HG02642 (cell line): ENCODE measurements around the gene TMEM31.
"Not testable (repeated sequence)": the region's sequence is repeated elsewhere in the genome, so short reads cannot be mapped to it uniquely, and the experiment has no call there.

Experiments
- ATAC-seq: cut with Tn5 transposase; IDR thresholded peaks from one replicate; pipeline ENCODE4 v1.9.1; 2021; ENCODE audit warnings: mild to moderate bottlenecking; ENCODE audit not compliant: unreplicated experiment, poor library complexity

The TMEM31 gene

DNA sequence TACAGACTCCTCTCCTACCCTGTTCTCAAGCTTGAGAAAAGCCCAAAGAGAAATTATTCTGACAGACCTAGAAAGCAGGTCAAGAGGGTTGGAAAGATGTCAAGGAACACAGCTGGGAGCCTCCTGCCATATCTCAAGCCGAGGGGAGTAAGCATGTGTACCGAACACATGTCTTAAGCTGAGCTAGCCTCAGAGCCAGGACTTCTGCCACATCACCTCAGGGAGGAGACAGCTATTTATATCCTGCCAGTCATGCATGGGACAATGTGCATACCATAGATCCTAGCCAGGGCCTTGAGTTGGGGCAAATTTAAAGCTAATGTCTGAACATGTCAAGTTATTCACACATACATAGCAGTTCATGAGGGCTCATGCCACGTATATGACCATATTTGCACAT lies 11.8 kb downstream of the TMEM31 start:
- no peak for ATAC-seq

DNA sequence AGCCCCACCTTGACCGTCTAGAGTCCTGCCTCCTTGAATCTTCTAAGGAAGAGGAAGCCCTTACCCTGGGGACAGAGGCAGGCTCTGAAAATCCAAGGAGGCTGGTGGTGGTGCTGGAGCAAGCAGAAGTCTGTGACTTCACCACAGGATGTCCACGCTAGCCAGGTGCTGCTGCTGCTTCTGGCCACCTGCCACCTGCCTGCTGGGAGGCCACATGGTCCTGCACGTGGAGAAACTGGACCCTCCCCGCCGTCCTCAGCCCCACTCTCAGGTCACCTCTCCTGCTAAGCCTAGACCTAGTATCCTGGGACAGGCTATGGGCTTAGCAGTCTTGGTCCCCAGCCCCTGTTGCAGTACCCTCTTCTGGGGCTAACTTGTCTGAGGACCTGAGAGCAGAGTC lies 15.8 kb downstream of the TMEM31 start:
- ATAC-seq, result no peak

DNA sequence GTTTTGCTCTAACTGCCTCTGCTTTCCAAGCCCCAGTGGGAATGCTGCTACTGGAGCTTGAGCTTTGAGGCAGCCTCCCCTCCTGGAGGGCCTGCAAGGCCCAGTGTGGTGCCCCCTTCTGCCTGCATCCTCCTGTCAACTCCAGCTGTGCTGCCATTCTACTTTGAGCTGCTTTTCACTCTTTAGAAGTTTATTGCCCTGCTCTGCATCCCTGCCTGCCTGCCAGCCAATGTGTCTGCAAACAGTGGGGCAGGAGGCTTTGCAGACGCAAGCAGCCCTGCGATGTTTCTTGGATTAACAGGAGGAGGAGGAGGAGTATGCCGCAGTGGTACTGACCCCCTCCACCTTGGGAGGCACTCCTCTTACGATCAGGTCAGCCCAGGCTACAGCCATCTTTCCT lies 16.4 kb downstream of the TMEM31 start:
- ATAC-seq, result no peak

DNA sequence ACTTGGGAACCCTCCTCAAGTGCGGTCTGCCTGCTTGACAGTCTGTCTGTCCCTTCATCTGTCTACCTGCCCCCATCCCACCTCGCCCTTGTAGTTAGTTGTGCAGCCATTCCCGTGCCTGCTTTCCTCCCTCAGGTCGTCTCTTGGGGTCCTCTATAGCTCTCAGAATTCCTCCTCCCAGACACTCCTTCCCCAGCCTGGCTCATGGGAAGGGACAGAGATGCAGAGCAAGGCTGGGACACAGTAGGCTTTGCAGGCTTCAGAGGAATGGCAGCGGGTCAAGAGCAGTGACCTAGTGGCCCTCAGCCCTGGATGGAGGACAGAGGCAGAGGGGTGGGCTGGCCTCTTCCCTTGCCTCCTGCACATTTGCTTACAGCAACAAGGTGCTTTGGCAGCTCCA lies 18.3 kb downstream of the TMEM31 start:
- ATAC-seq, result no peak

DNA sequence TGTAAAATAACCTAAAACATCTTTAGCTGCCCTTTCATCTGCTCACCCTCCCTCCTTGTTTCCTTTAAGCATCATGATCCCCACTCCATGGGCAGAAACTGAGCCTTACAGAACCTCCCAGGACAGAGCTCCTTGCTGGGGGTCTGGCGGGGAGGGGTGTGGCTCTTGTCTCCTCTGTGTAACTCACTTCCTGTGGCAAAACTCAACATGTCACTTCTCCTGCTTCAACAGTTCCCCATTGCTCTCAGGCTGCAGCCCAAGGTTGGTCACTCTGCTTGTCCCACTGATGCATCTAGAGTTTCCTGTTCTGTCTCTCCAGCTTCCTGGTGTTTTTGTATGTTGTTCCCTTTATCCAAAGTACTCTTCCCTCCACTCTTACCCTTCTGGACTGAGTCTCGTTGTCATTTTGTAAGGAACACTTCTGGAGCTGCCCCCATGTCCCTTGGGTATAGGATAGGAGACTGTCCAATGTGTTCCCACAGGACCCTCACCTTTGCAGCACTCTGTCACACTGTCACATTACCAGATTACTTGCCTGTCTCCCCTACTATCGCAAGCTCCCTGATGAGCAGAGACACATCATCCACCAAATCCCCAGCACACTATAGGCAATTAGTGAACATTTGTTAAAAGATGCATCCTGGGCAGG lies 19.6 kb downstream of the TMEM31 start:
- no peak for ATAC-seq

DNA sequence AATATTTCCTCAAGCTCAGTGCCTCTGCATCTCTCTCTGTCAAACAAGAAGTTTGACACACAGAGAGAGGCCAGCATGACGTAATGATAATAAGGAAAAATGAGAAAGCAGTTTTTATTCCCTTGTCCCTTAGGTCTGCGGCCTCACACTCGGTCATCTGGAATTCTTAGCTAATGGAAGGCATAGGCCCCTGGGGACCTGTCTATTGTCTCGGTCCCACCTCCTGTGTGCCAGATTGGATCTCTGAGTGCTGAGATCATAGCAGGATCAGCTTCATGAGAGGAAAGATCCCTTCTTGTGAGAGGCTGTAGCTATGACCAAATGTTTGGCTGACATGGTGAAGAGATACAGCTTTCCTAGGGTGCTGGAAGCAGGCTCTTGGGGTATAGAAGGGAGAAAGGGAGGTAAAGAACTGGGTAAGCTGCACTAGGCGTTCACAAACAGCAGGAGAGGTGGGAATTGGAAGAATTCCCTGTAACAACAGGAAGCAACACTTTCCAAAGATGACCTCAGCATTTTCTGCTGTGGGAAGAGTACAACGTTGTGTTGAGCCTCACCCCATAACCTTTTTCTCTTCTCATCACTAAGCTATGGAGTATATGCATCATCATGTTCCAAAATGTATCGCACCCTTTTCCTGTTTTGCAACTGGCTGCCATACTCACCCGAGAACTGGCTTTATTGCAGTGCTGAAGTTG lies 20.2 kb downstream of the TMEM31 start:
- ATAC-seq, result no peak

DNA sequence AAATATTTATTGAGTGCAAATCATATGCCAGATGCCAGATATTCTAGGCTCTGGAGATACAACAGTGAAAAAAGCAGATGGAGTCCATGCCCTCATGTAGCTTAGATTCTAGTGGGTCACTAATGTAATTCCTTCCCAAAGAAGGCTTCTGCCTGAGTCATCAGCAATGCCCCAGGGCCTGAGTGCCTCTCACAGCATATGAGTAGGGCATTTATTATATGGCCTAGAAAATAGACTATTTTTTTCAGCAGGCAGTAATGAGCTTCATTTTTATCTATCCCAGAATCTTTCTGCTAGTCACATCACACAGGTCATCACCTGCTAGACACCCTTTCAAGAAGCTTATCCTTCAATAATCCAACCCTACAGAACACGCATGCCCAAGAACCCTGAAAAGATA lies 22.3 kb downstream of the TMEM31 start:
- ATAC-seq, result no peak

DNA sequence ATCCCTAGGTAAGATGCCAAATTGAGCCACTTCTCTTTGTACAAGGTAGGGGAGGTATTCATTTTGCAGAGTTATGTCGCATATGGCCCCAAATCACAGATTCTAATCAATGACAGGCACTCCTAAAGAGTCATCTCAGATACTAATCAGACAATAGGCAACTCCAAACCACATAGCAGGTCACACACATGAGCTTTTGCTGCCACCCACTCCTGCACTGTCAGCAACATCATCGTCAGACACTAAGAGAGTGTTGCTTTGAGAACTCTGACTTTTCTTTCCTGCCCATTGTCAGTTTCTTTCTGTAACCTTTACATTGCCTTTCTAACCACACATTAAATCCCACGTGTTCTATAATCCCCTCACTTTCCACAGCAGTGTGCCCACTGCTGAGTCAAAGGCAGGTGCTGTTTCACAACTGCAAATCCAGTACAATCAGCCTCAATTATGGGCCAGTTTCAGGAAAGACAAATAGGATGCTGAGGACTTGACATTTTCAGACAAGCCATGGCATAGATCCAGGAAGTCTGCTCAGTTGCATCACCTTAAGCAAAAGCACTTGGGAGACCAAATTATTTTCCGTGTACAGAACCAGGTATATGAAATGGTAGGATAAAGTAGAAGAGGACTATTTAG lies 23.5 kb downstream of the TMEM31 start:
- no peak for ATAC-seq

DNA sequence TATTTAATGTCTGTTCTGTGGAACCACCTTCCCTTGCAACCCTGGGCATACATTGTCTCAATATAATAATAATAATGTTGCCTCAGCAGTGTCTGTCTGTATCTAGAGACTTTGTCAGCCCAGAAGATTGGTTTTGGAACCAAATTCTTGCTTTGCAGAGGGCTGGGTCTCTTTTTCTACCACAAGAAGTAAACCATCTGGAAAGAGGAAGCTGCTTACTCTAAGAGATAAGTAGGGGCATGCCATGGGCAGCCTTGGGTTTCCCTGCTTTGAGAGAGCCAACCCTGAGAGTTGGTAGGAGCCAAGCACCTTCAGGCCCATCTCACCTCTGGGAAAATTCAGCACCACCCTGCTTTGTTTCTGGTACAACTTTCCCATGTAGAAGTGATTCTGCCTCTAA lies 27.0 kb downstream of the TMEM31 start:
- ATAC-seq, result no peak

DNA sequence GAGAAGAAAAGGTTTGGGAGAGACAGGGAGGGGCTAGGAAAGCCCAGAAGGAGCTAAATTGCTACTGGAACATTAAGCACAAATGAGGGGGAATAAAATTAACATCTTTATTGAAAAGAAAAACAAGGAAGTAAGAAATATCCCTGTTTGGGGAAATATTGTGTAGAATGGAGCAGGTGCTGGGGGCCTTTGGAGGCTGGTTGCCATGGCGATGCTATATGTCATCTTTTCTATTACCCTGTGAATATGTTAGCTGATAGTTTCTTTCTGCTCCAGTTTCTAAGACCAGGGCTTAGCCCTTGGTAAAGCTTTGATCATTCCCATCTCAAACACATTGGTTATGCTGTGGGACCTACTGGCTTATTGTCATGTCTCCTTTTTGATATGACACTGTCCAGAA lies 28.7 kb downstream of the TMEM31 start:
- no peak for ATAC-seq

DNA sequence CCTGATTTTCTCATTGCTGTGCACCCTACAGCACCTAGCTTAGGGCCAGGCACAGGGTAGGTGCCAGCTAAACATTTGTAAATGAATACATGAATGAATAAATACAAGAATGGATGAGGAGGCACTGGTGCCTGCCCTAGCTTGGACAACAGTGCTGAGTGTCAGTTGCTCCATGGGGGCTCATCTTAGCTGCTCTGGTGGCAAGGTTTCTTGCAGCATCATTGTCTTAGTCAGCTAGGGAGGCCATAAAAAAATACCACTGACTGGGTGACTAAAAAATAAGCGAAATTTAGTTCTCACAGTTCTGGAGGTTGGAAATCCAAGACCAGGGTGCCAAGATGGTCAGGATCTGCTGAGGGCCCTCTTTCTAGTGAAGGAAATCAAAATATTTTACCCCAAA lies 31.2 kb downstream of the TMEM31 start:
- no peak for ATAC-seq

DNA sequence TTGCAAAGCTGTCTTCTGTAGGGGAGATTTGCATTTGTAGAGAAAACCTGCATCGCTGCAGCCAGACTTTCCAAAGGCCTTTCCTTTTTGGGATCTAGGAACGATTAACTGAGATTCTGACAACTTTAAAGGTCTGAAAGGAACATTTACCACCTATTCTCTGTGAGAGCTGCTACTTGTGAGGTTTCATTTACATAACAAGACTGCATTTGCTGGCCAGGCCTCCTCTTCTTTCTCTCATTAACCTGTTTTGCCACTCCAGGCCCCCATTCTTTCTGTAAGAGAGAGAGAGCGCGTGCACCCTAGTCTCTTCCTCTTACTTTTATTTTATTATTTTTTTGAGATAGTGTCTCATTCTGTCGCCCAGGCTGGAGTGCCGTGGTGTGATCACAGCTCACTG lies 31.6 kb downstream of the TMEM31 start:
- ATAC-seq, result no peak

DNA sequence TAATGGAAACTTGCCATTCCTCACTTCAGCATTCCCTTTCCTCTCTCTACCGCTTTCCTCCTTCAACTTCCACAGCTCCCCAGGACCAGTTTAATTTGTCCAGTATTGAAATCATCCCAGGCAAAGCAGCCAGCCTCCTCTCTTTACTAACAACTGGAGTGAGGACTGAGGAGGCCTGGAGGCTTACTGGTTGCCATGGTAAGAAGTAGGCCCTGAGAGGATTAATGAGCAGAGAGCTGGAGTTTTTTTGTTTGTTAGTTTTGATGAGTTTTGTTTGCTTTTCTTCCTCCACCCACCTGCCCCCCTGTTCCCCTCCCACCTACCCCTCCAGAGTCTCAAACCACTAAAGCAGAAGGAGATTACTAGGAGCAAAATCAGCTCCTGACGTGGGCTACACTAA lies 36.5 kb downstream of the TMEM31 start:
- no peak for ATAC-seq

DNA sequence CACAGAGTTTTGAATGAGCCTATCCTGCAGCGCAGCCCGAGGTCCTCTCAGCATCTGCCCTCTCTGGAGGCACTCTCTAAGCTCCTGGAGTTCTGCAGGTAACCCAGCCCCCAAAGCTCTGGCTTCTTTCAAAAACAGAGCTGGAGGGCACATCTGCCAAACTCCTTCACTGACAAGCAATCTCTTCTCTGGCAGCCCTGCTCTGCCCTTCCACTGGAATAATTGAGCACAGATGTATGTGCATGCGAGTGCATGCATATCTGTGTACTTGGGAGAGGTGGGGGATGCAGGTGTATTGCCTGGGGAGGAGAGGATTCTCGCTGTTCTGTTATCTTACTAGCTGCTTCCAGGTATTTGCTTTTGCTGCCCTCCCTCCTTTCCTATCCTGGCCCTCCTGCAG lies 43.7 kb downstream of the TMEM31 start:
- ATAC-seq, result no peak

DNA sequence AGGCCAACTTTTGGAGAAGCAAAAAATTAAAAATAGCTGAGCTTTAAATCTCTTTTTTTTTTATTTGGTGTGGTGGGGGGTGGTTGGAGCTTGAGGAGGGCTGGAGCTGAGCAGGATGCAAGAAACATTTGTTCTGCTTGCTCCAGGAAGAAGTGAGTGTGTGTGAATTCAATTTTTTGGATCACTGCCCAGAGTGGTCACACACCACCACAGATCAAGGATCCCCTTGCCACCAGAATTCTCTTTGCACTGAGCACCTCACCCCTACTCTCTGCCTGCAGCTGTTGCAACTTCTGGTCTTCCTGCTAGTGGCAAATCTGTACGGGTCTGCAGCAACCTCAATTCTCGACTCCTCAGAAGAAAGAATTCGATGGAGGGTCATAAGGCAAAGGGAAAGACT lies 46.0 kb downstream of the TMEM31 start:
- ATAC-seq, result no peak

DNA sequence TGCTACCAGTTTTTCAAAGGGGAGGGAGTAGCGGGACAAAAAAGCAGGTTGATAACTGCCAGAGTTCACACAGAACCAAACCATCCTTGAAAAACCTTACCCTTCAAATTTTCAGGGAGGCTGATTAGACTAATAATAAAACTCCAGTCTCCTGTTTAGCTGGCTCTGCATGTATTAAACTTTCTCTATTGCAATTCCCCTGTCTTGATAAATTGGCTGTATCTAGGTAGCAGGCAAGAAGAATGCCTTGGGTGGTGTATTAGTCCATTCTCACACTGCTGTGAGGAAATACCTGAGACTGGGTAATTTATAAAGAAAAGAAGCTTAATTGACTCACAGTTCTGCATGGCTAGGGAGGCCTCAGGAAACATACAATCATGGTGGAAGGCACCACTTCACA lies 47.8 kb downstream of the TMEM31 start:
- ATAC-seq, result no peak

DNA sequence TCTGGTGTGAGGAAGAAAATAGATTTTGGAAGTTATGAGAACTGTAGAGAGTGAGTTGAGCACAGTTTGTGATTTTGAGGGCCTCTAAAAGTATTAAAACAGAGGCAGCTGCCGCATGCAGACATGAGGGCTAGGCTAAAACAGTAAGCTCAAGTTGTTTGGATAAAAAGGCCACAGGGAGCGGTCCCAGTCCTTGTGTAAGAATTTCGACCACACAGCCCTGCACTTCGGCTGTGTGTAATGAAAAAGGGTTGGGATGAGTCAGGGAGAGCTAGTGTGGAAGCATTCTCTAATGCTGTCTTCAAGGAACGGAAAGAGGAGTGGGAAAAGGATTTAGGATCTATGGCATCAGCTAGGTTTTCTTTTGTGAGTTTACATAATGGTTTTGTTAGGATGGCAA lies 52.8 kb downstream of the TMEM31 start:
- not testable (repeated sequence) for ATAC-seq
